B cell (primary cell): ENCODE data around the gene PNPLA6. TPM values are rescaled to one million over a fixed set of nuclear protein-coding genes. Genes with fewer than 3 reads are reported as not detected.
A peak's percentile ranks its signal among the peaks of the same experiment; 100 is the strongest.

Source experiments
- ATAC-seq: fragments of 200-7000 bp; cut with Tn5 transposase; one replicate; pipeline ENCODE4 v1.10.0; 2021; ENCODE audit warnings: low read depth, mild to moderate bottlenecking, moderate number of reproducible peaks, moderate library complexity
- CTCF ChIA-PET: fragments of 350-600 bp; sonication (Branson Sonifier 250); formaldehyde crosslinking; loops from one replicate; lab custom pipeline; 2021; ENCODE audit warnings: antibody characterized with exemption, inconsistent platforms; lab: Charles Lee
- POLR2A ChIA-PET: fragments of 350-600 bp; sonication (Branson Sonifier 250); formaldehyde crosslinking; loops from one replicate; lab custom pipeline; 2021; ENCODE audit warnings: antibody characterized with exemption; lab: Charles Lee
- DNase-seq: peaks from one replicate; pipeline ENCODE4 v3.0.0; 2013
- H2AFZ ChIP-seq: 2 replicates; pipeline ENCODE4 v1.6.1; 2012; ENCODE audit warnings: mild to moderate bottlenecking, low read depth, low read length; ENCODE audit not compliant: insufficient read depth, poor library complexity, severe bottlenecking
- H3K27ac ChIP-seq, 2 donors: 1 replicate in 1 of 2; 2 replicates in 1 of 2; pipeline ENCODE4 v1.5.1; 2012 to 2013; ENCODE audit warnings: low read length in 2 of 2, mild to moderate bottlenecking in 2 of 2, moderate library complexity in 1 of 2
- H3K27me3 ChIP-seq, 4 experiments: fragments of 200-600 bp in 1 of 4; sonication (generic) in 1 of 4; replicated peaks in 1 of 4; 1 replicate in 2 of 4; 2 replicates in 2 of 4; pipeline versions ENCODE4 v1.6.1 to v1.7.0; 2013 to 2016; ENCODE audit warnings: low read length in 3 of 4, mild to moderate bottlenecking in 2 of 4, mixed read lengths in 1 of 4, moderate library complexity in 1 of 4; ENCODE audit not compliant: insufficient read depth in 4 of 4, control insufficient read depth in 3 of 4; ENCODE audit errors: control extremely low read depth in 1 of 4
- H3K36me3 ChIP-seq, 2 experiments: replicated peaks in 1 of 2; 1 replicate in 1 of 2; 2 replicates in 1 of 2; pipeline versions ENCODE4 v1.6.1 to v1.7.1; 2013; ENCODE audit warnings: low read length in 1 of 2; ENCODE audit not compliant: insufficient read depth in 2 of 2, control insufficient read depth in 1 of 2; ENCODE audit errors: control extremely low read depth in 1 of 2, extremely low read depth in 1 of 2
- H3K4me1 ChIP-seq, 2 donors: fragments of 200-600 bp in 1 of 2; sonication (generic) in 1 of 2; 1 replicate in 1 of 2; 2 replicates in 1 of 2; pipeline versions ENCODE4 v1.5.1 to v1.6.1; 2013 to 2017; ENCODE audit warnings: low read length in 2 of 2; ENCODE audit not compliant: control insufficient read depth in 2 of 2, insufficient read depth in 2 of 2
- H3K4me2 ChIP-seq: replicated peaks from 2 replicates; pipeline ENCODE3; 2012; ENCODE audit warnings: mild to moderate bottlenecking, low read depth, low read length; ENCODE audit not compliant: poor library complexity, severe bottlenecking
- H3K4me3 ChIP-seq, 5 experiments: fragments of 200-600 bp in 1 of 5; sonication (generic) in 1 of 5; 1 replicate in 3 of 5; 2 replicates in 2 of 5; pipeline versions ENCODE4 v1.5.1 to v1.7.0; 2011 to 2016; ENCODE audit warnings: low read length in 4 of 5, mild to moderate bottlenecking in 4 of 5, low read depth in 2 of 5, control low read depth in 1 of 5, moderate library complexity in 1 of 5; ENCODE audit not compliant: insufficient read depth in 1 of 5; ENCODE audit errors: control extremely low read depth in 1 of 5, extremely low read depth in 1 of 5
- H3K79me2 ChIP-seq: fragments of 200-600 bp; sonication (generic); one replicate; pipeline ENCODE4 v1.6.0; 2016; ENCODE audit warnings: low read length; ENCODE audit not compliant: control insufficient read depth, insufficient read depth
- H3K9ac ChIP-seq: fragments of 200-600 bp; sonication (generic); 2 replicates; pipeline ENCODE4 v1.6.1; 2017; ENCODE audit warnings: mild to moderate bottlenecking, low read length, moderate library complexity
- H3K9me3 ChIP-seq, 3 donors: one replicate each; pipeline versions ENCODE4 v1.6.1 to v1.7.1; 2013; ENCODE audit warnings: low read length in 2 of 3; ENCODE audit not compliant: control insufficient read depth in 2 of 3, insufficient read depth in 1 of 3; ENCODE audit errors: control extremely low read depth in 1 of 3
- H4K20me1 ChIP-seq: 2 replicates; pipeline ENCODE4 v1.6.0; 2012; ENCODE audit warnings: mild to moderate bottlenecking, low read length; ENCODE audit not compliant: insufficient read depth, control insufficient read depth, poor library complexity, severe bottlenecking
- H3K27ac Mint-ChIP-seq: one replicate; pipeline ENCODE4 v1.8.0; 2021; ENCODE audit warnings: mixed read lengths
- H3K27me3 Mint-ChIP-seq: one replicate; pipeline ENCODE4 v1.8.0; 2021; ENCODE audit warnings: mixed read lengths
- H3K4me1 Mint-ChIP-seq: one replicate; pipeline ENCODE4 v1.8.0; 2021; ENCODE audit warnings: mixed read lengths
- H3K4me3 Mint-ChIP-seq: one replicate; pipeline ENCODE4 v1.8.0; 2021; ENCODE audit warnings: mixed read lengths
- H3K9me3 Mint-ChIP-seq: one replicate; pipeline ENCODE4 v1.8.0; 2022; ENCODE audit warnings: mixed read lengths; ENCODE audit not compliant: insufficient read depth
- CTCF ChIP-seq: fragments of 200-600 bp; IDR thresholded peaks from one replicate; pipeline ENCODE4 v1.8.0; 2022; ENCODE audit warnings: antibody characterized with exemption, mild to moderate bottlenecking
- EZH2 ChIP-seq: IDR thresholded peaks from 2 replicates; pipeline ENCODE4 v1.6.1; 2012; ENCODE audit warnings: borderline replicate concordance, low read depth, mild to moderate bottlenecking, moderate library complexity, low read length; ENCODE audit not compliant: insufficient read depth, poor library complexity, severe bottlenecking
- WGBS: methylation state at CpG from one replicate; pipeline ENCODE4 v1.1.5; 2013; ENCODE audit warnings: missing lambda C conversion rate; ENCODE audit not compliant: insufficient coverage; 5-methylcytosine and 5-hydroxymethylcytosine counted together
- intact Hi-C: fragments of 100-400 bp; cut with micrococcal nuclease; formaldehyde crosslinking; loops from one replicate; pipeline ENCODE4 v1.10.0; 2022
- polyA plus RNA-seq: library from polyadenylated mRNA; depleted of rRNA; stranded (reverse); fragments of >200 nt; gene quantifications from 2 replicates; pipeline ENCODE4 v1.2.3, GENCODE V29; 2012
- total RNA-seq, 2 donors: library from RNA; stranded (reverse); fragments of 120-200 nt in 1 of 2; gene quantifications; 1 replicate in 1 of 2; 2 replicates in 1 of 2; pipeline versions ENCODE4 v1.2.3 to v1.2.4, GENCODE V29; 2013 to 2022

Gene PNPLA6
- total and polyA plus RNA-seq, 2 donors (not counting 1 experiment from before 2014, with no cell fraction given): 102 to 149 TPM

- Mint-ChIP-seq H3K27me3 (no peaks in the 10 kb centered on the region), H3K4me1 (peaks cover 3% of the 10 kb centered on the region), H3K4me3 (no peak overlapping the region), H3K9me3 (no peaks in the 10 kb centered on the region), H3K27ac (no peak overlapping the region)
- no peak for ATAC-seq
- Histone ChIP-seq H3K79me2 (no peaks in the 10 kb centered on the region), H3K4me2 (no peak overlapping the region), H3K9me3 (peaks cover 0 to 12% (median 0%) of the 10 kb centered on the region in 3 donors), H3K27ac (no peak overlapping the region), H2AFZ (no peak overlapping the region), H3K36me3 (peaks cover 0 to 64% of the 10 kb centered on the region in 2 experiments), H3K9ac (no peak overlapping the region), H3K4me1 (no peaks in the 10 kb centered on the region), H4K20me1 (no peaks in the 10 kb centered on the region), H3K4me3 (no peak overlapping the region), H3K27me3 (no peaks in the 10 kb centered on the region)
- ChIA-PET POLR2A (no interaction called here), CTCF (interaction anchor here (0.5 to 1.3 kb wide), 2 partner anchors 14 to 152 kb away, joined by 3 to 5 read pairs; no protein-coding TSS in a partner anchor)
- TF ChIP-seq CTCF (no peak), EZH2 (no peak)
- peak; percentile 7 for DNase-seq
- 98% methylated on average over 26 of the region's 28 CpGs for WGBS
- intact Hi-C loops: no loop called here
Measured at GRCh38 chr19:7554565-7554964, 19.0 kb downstream of the PNPLA6 start.

GRCh38 chr19:7554990-7555864 is 19.7 kb downstream of the PNPLA6 start:
- ATAC-seq (no peak), DNase-seq (peak; percentile 17)
- Histone ChIP-seq H4K20me1 (no peaks in the 10 kb centered on the region), H3K27ac (no peak overlapping the region), H3K36me3 (peaks cover 0 to 61% of the 10 kb centered on the region in 2 experiments), H3K27me3 (no peaks in the 10 kb centered on the region), H2AFZ (no peak overlapping the region), H3K4me2 (no peak overlapping the region), H3K9ac (no peak overlapping the region), H3K79me2 (no peaks in the 10 kb centered on the region), H3K9me3 (peaks cover 0 to 12% (median 0%) of the 10 kb centered on the region in 3 donors), H3K4me3 (no peak overlapping the region), H3K4me1 (no peaks in the 10 kb centered on the region)
- intact Hi-C loops: no loop called here
- Mint-ChIP-seq H3K9me3 (peaks cover 1% of the 10 kb centered on the region), H3K4me1 (peaks cover 3% of the 10 kb centered on the region), H3K27me3 (no peaks in the 10 kb centered on the region), H3K4me3 (no peak overlapping the region), H3K27ac (no peak overlapping the region)
- TF ChIP-seq EZH2: no peak
- CTCF ChIA-PET: interaction anchor here (0.5 to 1.3 kb wide), 3 partner anchors 13 to 152 kb away, joined by 3 to 5 read pairs (median 3); no protein-coding TSS in a partner anchor
- POLR2A ChIA-PET: no interaction called here
- WGBS: 97% methylated on average over 53 of the region's 62 CpGs
